ENCODE results near the gene TGFA. TPM values are rescaled to one million over a fixed set of nuclear protein-coding genes. Genes with fewer than 3 reads are reported as not detected.

The TGFA gene
- total RNA-seq, 1 donor from 2014 or later: 1.4 TPM

GRCh38 chr2:70546885-70547284 is 6.7 kb downstream of the TGFA start:
- no peaks in the 10 kb centered on the region for H3K9me3 Mint-ChIP-seq (ENCODE audit: unreplicated experiment)
- peaks cover 3% of the 10 kb centered on the region for H3K27me3 Mint-ChIP-seq (ENCODE audit: low read depth, unreplicated experiment)
- H3K27me3 ChIP-seq (ENCODE audit: insufficient read depth, low read length): peaks cover 22% of the 10 kb centered on the region
- H3K36me3 ChIP-seq (ENCODE audit: insufficient read depth, low read length): no peaks in the 10 kb centered on the region
- H3K9ac ChIP-seq (ENCODE audit: low read length): no peak overlapping the region
- H3K4me3 ChIP-seq (ENCODE audit: insufficient read depth, low read depth, low read length): no peak overlapping the region
- H3K79me2 ChIP-seq (ENCODE audit: insufficient read depth, low read length): no peaks in the 10 kb centered on the region
- H3K27ac ChIP-seq (ENCODE audit: low read depth, low read length): no peak overlapping the region
- no peaks in the 10 kb centered on the region for H3K36me3 Mint-ChIP-seq (ENCODE audit: low read depth, unreplicated experiment)
- H2AFZ ChIP-seq (ENCODE audit: low read depth, low read length): no peak overlapping the region
- no peaks in the 10 kb centered on the region for H3K4me1 ChIP-seq (ENCODE audit: insufficient read depth, low read length)
- no peak overlapping the region for H3K4me2 ChIP-seq (ENCODE audit: low read length)
- no peak for TF ChIP-seq EZH2 (IDR thresholded peaks at IDR 0.05; ENCODE audit: insufficient read depth, low read length)
- TF ChIP-seq CTCF (IDR thresholded peaks at IDR 0.05; ENCODE audit: insufficient read depth, low read depth, low read length): no peak
- FAIRE-seq (no peak), DNase-seq (ENCODE audit: low read depth) (no peak)
- H4K20me1 ChIP-seq (ENCODE audit: insufficient read depth, low read length): no peaks in the 10 kb centered on the region
- H3K4me3 Mint-ChIP-seq (ENCODE audit: unreplicated experiment): no peak overlapping the region
- no peaks in the 10 kb centered on the region for H3K9me3 ChIP-seq (ENCODE audit: insufficient read depth, low read depth, low read length)
- peaks cover under 1% of the 10 kb centered on the region for H3K4me1 Mint-ChIP-seq (ENCODE audit: low read depth, unreplicated experiment)
- no peak overlapping the region for H3K27ac Mint-ChIP-seq (ENCODE audit: unreplicated experiment)

GRCh38 chr2:70546376-70546775 is 7.2 kb downstream of the TGFA start:
- Histone ChIP-seq H2AFZ (ENCODE audit: low read depth, low read length) (no peak overlapping the region), H3K4me1 (ENCODE audit: insufficient read depth, low read length) (no peaks in the 10 kb centered on the region), H3K27me3 (ENCODE audit: insufficient read depth, low read length) (peaks cover 18% of the 10 kb centered on the region), H3K79me2 (ENCODE audit: insufficient read depth, low read length) (no peaks in the 10 kb centered on the region), H3K4me3 (ENCODE audit: insufficient read depth, low read depth, low read length) (no peak overlapping the region), H3K9me3 (ENCODE audit: insufficient read depth, low read depth, low read length) (no peaks in the 10 kb centered on the region), H3K36me3 (ENCODE audit: insufficient read depth, low read length) (no peaks in the 10 kb centered on the region), H3K9ac (ENCODE audit: low read length) (no peak overlapping the region), H3K27ac (ENCODE audit: low read depth, low read length) (no peak overlapping the region), H4K20me1 (ENCODE audit: insufficient read depth, low read length) (no peaks in the 10 kb centered on the region), H3K4me2 (ENCODE audit: low read length) (no peak overlapping the region)
- Mint-ChIP-seq H3K9me3 (ENCODE audit: unreplicated experiment) (no peaks in the 10 kb centered on the region), H3K36me3 (ENCODE audit: low read depth, unreplicated experiment) (no peaks in the 10 kb centered on the region), H3K27ac (ENCODE audit: unreplicated experiment) (no peak overlapping the region), H3K27me3 (ENCODE audit: low read depth, unreplicated experiment) (peaks cover 1% of the 10 kb centered on the region), H3K4me1 (ENCODE audit: low read depth, unreplicated experiment) (peaks cover 6% of the 10 kb centered on the region), H3K4me3 (ENCODE audit: unreplicated experiment) (no peak overlapping the region)
- no peak for DNase-seq (ENCODE audit: low read depth)
- FAIRE-seq: no peak
- TF ChIP-seq CTCF (IDR thresholded peaks at IDR 0.05; ENCODE audit: insufficient read depth, low read depth, low read length) (no peak), EZH2 (IDR thresholded peaks at IDR 0.05; ENCODE audit: insufficient read depth, low read length) (no peak)

- no peaks in the 10 kb centered on the region for H3K36me3 Mint-ChIP-seq (ENCODE audit: low read depth, unreplicated experiment)
- no peaks in the 10 kb centered on the region for H3K27me3 Mint-ChIP-seq (ENCODE audit: low read depth, unreplicated experiment)
- peaks cover 8% of the 10 kb centered on the region for H3K4me1 Mint-ChIP-seq (ENCODE audit: low read depth, unreplicated experiment)
- peak overlapping the region; percentile 35 for H3K4me3 Mint-ChIP-seq (ENCODE audit: unreplicated experiment)
- H3K27me3 ChIP-seq (ENCODE audit: insufficient read depth, low read length): peaks cover 2% of the 10 kb centered on the region
- H3K79me2 ChIP-seq (ENCODE audit: insufficient read depth, low read length): no peaks in the 10 kb centered on the region
- no peaks in the 10 kb centered on the region for H3K36me3 ChIP-seq (ENCODE audit: insufficient read depth, low read length)
- no peak overlapping the region for H3K9ac ChIP-seq (ENCODE audit: low read length)
- TF ChIP-seq EZH2 (IDR thresholded peaks at IDR 0.05; ENCODE audit: insufficient read depth, low read length) (no peak), CTCF (IDR thresholded peaks at IDR 0.05; ENCODE audit: insufficient read depth, low read depth, low read length) (no peak)
- H3K4me2 ChIP-seq (ENCODE audit: low read length): peak overlapping the region; percentile 43
- H3K4me3 ChIP-seq (ENCODE audit: insufficient read depth, low read depth, low read length): no peak overlapping the region
- H4K20me1 ChIP-seq (ENCODE audit: insufficient read depth, low read length): no peaks in the 10 kb centered on the region
- peak; percentile 42 for DNase-seq (ENCODE audit: low read depth)
- H3K9me3 Mint-ChIP-seq (ENCODE audit: unreplicated experiment): peaks cover under 1% of the 10 kb centered on the region
- no peaks in the 10 kb centered on the region for H3K9me3 ChIP-seq (ENCODE audit: insufficient read depth, low read depth, low read length)
- peak overlapping the region; percentile 8 for H3K27ac Mint-ChIP-seq (ENCODE audit: unreplicated experiment)
- no peak for FAIRE-seq
- H3K4me1 ChIP-seq (ENCODE audit: insufficient read depth, low read length): no peaks in the 10 kb centered on the region
- H3K27ac ChIP-seq (ENCODE audit: low read depth, low read length): no peak overlapping the region
- no peak overlapping the region for H2AFZ ChIP-seq (ENCODE audit: low read depth, low read length)
Observed at GRCh38 chr2:70541481-70542020, 12.1 kb downstream of the TGFA start.

All from astrocyte (in vitro differentiated cells and primary cell).